ENCODE measurements around the gene TCAP. TPM values are rescaled to one million over a fixed set of nuclear protein-coding genes. Genes with fewer than 3 reads are reported as not detected.

Gene TCAP
- total RNA-seq, 2 donors from 2014 or later = 6.4 to 16.9 TPM

DNA sequence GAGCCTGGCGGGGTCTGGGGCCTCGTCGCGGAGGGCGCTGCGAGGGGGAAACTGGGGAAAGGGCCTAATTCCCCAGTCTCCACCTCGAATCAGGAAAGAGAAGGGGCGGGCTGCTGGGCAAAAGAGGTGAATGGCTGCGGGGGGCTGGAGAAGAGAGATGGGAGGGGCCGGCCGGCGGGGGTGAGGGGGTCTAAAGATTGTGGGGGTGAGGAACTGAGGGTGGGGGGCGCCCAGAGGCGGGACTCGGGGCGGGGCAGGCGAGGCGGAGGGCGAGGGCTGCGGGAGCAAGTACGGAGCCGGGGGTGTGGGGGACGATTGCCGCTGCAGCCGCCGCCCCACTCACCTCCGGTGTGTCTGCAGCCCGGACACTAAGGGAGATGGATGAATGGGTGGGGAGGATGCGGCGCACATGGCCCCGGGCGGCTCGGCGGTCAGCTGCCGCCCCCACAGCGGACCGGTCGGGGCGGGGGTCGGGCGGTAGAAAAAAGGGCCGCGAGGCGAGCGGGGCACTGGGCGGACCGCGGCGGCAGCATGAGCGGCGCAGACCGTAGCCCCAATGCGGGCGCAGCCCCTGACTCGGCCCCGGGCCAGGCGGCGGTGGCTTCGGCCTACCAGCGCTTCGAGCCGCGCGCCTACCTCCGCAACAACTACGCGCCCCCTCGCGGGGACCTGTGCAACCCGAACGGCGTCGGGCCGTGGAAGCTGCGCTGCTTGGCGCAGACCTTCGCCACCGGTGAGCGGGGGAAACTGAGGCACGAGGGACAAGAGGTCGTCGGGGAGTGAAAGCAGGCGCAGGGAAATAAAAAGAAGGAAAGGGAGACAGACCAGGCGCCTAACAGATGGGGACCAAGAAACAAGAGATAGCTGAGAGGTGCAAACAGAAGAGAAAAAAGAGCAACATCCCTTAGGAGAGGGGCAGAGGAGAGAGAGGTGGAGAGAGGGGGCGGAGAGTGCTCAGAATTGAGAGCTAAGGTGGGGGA is 3.1 kb downstream of the TCAP start, which contains the start of gene PNMT:
Gene PNMT, plus strand, starts transcription at position 509 of the 980 bp plus-strand sequence. Its CDS starts 23 bp downstream, at position 532.
- Histone ChIP-seq H3K36me3 (no peaks in the 10 kb centered on the region), H3K4me3 (peak within 1 kb of the TSS; percentile 69), H3K9me3 (no peaks in the 10 kb centered on the region), H3K4me1 (ENCODE audit: control insufficient read depth in 1 of 2, low read depth in 2 of 2) (peaks cover 22 to 69% of the 10 kb centered on the region in 2 donors), H3K27ac (peak within 1 kb of the TSS; percentile 59 to 77), H3K27me3 (replicated peaks; ENCODE audit: insufficient read depth) (no peaks in the 10 kb centered on the region)
- TF ChIP-seq CTCF (IDR thresholded peaks at IDR 0.05) = peak; percentile 69
- DNase-seq (ENCODE audit: low spot score) (no peak), ATAC-seq (ENCODE audit: insufficient number of reproducible peaks, low FRiP score, low read depth) (no peak)

DNA sequence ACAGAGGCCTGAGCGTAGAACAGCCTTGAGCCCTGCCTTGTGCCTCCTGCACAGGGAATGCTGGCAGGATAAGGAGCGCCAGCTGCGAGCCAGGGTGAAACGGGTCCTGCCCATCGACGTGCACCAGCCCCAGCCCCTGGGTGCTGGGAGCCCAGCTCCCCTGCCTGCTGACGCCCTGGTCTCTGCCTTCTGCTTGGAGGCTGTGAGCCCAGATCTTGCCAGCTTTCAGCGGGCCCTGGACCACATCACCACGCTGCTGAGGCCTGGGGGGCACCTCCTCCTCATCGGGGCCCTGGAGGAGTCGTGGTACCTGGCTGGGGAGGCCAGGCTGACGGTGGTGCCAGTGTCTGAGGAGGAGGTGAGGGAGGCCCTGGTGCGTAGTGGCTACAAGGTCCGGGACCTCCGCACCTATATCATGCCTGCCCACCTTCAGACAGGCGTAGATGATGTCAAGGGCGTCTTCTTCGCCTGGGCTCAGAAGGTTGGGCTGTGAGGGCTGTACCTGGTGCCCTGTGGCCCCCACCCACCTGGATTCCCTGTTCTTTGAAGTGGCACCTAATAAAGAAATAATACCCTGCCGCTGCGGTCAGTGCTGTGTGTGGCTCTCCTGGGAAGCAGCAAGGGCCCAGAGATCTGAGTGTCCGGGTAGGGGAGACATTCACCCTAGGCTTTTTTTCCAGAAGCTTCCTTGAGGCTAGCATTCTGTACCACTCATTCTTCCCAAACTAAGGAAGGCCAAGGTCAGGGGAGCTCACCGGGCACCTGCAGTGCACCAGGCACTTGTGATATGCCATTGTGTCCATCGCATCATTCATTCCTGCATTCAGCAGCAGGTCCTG is 5.0 kb downstream of the TCAP start:
- no peak for ATAC-seq (ENCODE audit: insufficient number of reproducible peaks, low FRiP score, low read depth)
- H3K36me3 ChIP-seq = no peaks in the 10 kb centered on the region
- DNase-seq (ENCODE audit: low spot score) = no peak
- H3K27me3 ChIP-seq (replicated peaks; ENCODE audit: insufficient read depth) = no peaks in the 10 kb centered on the region
- H3K27ac ChIP-seq = no peak overlapping the region
- no peak for TF ChIP-seq CTCF (IDR thresholded peaks at IDR 0.05)
- H3K4me1 ChIP-seq (ENCODE audit: control insufficient read depth in 1 of 2, low read depth in 2 of 2) = peaks cover 22 to 61% of the 10 kb centered on the region in 2 donors
- no peaks in the 10 kb centered on the region for H3K9me3 ChIP-seq
- no peak overlapping the region for H3K4me3 ChIP-seq

DNA sequence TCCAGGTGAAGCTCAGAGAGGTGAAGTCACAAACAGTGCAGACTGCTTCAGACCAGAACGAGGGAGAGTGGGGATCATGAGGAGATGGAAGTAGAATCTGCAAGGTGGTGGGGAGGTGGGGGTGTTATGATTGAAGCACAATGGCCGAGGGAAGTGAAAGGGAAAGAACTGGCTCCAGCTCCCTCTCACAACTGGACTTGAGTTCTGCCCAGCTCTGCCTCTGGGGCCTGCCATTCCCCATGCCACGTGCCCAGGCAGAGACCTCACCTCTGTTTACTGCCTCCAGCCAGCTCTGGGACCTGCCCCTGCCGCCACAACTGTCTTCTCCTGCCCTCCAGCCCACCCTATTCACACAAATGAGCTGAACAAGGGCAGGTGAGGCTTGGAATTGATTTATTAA is 5.6 kb downstream of the TCAP start:
- Histone ChIP-seq H3K27ac (no peak overlapping the region), H3K4me3 (no peak overlapping the region), H3K9me3 (no peaks in the 10 kb centered on the region), H3K4me1 (ENCODE audit: control insufficient read depth in 1 of 2, low read depth in 2 of 2) (peaks cover 23 to 61% of the 10 kb centered on the region in 2 donors), H3K27me3 (replicated peaks; ENCODE audit: insufficient read depth) (no peaks in the 10 kb centered on the region), H3K36me3 (no peaks in the 10 kb centered on the region)
- DNase-seq (ENCODE audit: low spot score) = no peak
- no peak for TF ChIP-seq CTCF (IDR thresholded peaks at IDR 0.05)
- ATAC-seq (ENCODE audit: insufficient number of reproducible peaks, low FRiP score, low read depth) = no peak

GRCh38 chr17:39671651-39672521 is 6.7 kb downstream of the TCAP start:
- Histone ChIP-seq H3K4me3 (no peak overlapping the region), H3K36me3 (no peaks in the 10 kb centered on the region), H3K27me3 (replicated peaks; ENCODE audit: insufficient read depth) (no peaks in the 10 kb centered on the region), H3K4me1 (ENCODE audit: control insufficient read depth in 1 of 2, low read depth in 2 of 2) (peaks cover 32 to 61% of the 10 kb centered on the region in 2 donors), H3K9me3 (no peaks in the 10 kb centered on the region), H3K27ac (no peak overlapping the region)
- TF ChIP-seq CTCF (IDR thresholded peaks at IDR 0.05) = peak; percentile 59
- no peak for DNase-seq (ENCODE audit: low spot score)
- no peak for ATAC-seq (ENCODE audit: insufficient number of reproducible peaks, low FRiP score, low read depth)

All from thoracic aorta (tissue), 2 donors.